Transverse colon (tissue), 4 donors: ENCODE results near the gene HOXA6. TPM values are rescaled to one million over a fixed set of nuclear protein-coding genes. Genes with fewer than 3 reads are reported as not detected.

ENCODE experiments used
- DNase-seq: peaks from one replicate; pipeline ENCODE4 v3.0.0-alpha.2; 2019
- H3K27ac ChIP-seq, 4 donors: fragments of 200-600 bp; sonication (generic); 2 replicates each; pipeline ENCODE4 v1.5.1; 2016 to 2018; ENCODE audit warnings: inconsistent platforms in 4 of 4
- H3K27me3 ChIP-seq: fragments of 200-600 bp; sonication (generic); 2 replicates; pipeline ENCODE4 v1.5.1; 2017; ENCODE audit warnings: inconsistent platforms
- H3K36me3 ChIP-seq, 4 donors: fragments of 200-600 bp; sonication (generic); 2 replicates each; pipeline ENCODE4 v1.5.1; 2017 to 2019; ENCODE audit warnings: inconsistent platforms in 4 of 4
- H3K4me1 ChIP-seq, 4 donors: fragments of 200-600 bp; sonication (generic); 2 replicates each; pipeline ENCODE4 v1.5.1; 2017 to 2020; ENCODE audit warnings: inconsistent platforms in 4 of 4
- H3K4me3 ChIP-seq, 4 donors: fragments of 200-600 bp; sonication (generic); 1 replicate in 1 of 4; 2 replicates in 3 of 4; pipeline versions ENCODE4 v1.5.1 to v1.6.1; 2017 to 2019; ENCODE audit warnings: inconsistent platforms in 4 of 4
- H3K9me3 ChIP-seq, 2 donors: fragments of 200-600 bp; sonication (generic); 2 replicates each; pipeline ENCODE4 v1.5.1; 2017 to 2019; ENCODE audit warnings: inconsistent platforms in 2 of 2
- EP300 ChIP-seq: sonication (generic); formaldehyde crosslinking; IDR thresholded peaks from one replicate; pipeline ENCODE4 v1.6.1; 2017; ENCODE audit warnings: antibody characterized with exemption, low read depth
- POLR2A ChIP-seq: fragments of 450-650 bp; IDR thresholded peaks from one replicate; pipeline ENCODE4 v1.6.1; 2016; ENCODE audit warnings: antibody characterized with exemption, mild to moderate bottlenecking, moderate library complexity
- POLR2AphosphoS5 ChIP-seq, 3 donors: sonication (generic); formaldehyde crosslinking; IDR thresholded peaks; one replicate each; pipeline ENCODE4 v1.6.1; 2016; ENCODE audit warnings: antibody characterized with exemption in 3 of 3
- WGBS, 2 donors: methylation state at CpG; one replicate each; pipeline ENCODE4 v1.1.5; 2018; ENCODE audit warnings: low coverage in 1 of 2; 5-methylcytosine and 5-hydroxymethylcytosine counted together
- in situ Hi-C, 4 donors: fragments of 200-750 bp; cut with MboI; loops; one replicate each; pipeline versions ENCODE4 v1.15.0 to v1.15.1; 2017; ENCODE audit warnings: low sequenced_read_pairs in 3 of 4, low pct_ligation_motif_present in 1 of 4, low pct_unique_long_range_greater_than_20kb in 1 of 4
- intact Hi-C: fragments of 100-400 bp; cut with DNase I; formaldehyde crosslinking; loops from one replicate; pipeline ENCODE4 v1.15.1; 2023; ENCODE audit warnings: low total_unique reads
- total RNA-seq, 4 donors: library from RNA; depleted of rRNA; stranded (reverse); fragments of >200 nt; gene quantifications; one replicate each; pipeline ENCODE4 v1.1.0, GENCODE V29; 2016
- TF ChIP-seq, protein P1 (sequence below), 5 experiments: fragments of 200-600 bp in 3 of 5; fragments of 450-650 bp in 2 of 5; sonication (generic) in 3 of 5; IDR thresholded peaks; 1 replicate in 2 of 5; 2 replicates in 3 of 5; pipeline ENCODE4 v1.5.1; 2016 to 2017; ENCODE audit warnings: antibody characterized with exemption in 5 of 5, inconsistent platforms in 3 of 5, mild to moderate bottlenecking in 2 of 5, moderate library complexity in 1 of 5

Gene HOXA6
- total RNA-seq, 4 donors from 2014 or later: 12.9 to 27.8 (median 17.3) TPM

DNA sequence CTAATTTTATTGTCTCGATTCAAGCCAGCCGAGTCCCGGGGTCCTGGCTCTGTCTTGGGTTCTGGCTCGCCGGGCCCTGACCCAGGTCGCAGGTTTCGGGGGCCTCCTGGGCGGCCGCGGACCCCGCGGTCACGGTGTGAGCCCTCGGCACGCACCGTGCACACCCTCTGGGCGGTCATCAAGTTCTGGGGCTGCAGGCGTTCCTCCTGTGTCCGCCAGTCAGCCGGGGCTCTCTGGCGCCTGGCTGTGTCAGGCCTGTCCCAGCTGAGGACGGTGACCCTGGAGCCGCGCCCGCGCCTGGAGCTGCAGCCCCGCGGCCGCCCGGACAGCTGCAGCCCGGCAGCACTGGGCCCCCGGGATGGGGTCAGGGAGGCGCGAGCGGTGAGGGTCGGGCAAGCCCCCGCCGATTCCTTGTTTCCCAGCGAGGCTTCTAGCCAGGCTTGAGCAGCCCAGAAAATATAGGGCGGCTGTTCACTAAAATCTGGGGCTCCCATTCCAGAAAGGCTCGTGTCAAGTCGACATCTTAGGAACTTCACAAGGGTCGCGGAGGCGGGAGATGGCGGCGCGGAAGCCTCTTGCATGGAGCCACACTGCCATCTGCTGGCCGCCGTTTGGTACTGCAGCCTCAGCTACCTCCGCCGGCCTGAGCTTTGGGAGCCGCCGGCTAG lies 13.1 kb upstream of the HOXA6 start:
- Histone ChIP-seq H3K9me3 (no peaks in the 10 kb centered on the region), H3K4me3 (peak overlapping the region; percentile 30 to 62 (median 48)), H3K4me1 (peaks cover 4 to 41% (median 19%) of the 10 kb centered on the region in 4 donors), H3K27ac (peak overlapping the region; percentile 95 to 99 (median 98)), H3K27me3 (peaks cover 18% of the 10 kb centered on the region), H3K36me3 (no peaks in the 10 kb centered on the region)
- intact Hi-C loops (loop anchor here (2.0 to 10.0 kb wide), 2 partner anchors 792 to 1306 kb away; no protein-coding TSS in a partner anchor), in situ Hi-C loops (loop anchor here in 3 of 4 donors (25.0 kb wide), 3 partner anchors 798 to 1298 kb away; no protein-coding TSS in a partner anchor)
- WGBS, 2 donors: 1% methylated on average over 39 of the region's 54 CpGs; no CpG with 5 or more reads in 1 of the 2 donors
- DNase-seq: peak; percentile 94
- TF ChIP-seq POLR2A (peak; percentile 27), POLR2AphosphoS5 (IDR thresholded peaks at IDR 0.05) (no peak)
- TF ChIP-seq, protein P1, sequence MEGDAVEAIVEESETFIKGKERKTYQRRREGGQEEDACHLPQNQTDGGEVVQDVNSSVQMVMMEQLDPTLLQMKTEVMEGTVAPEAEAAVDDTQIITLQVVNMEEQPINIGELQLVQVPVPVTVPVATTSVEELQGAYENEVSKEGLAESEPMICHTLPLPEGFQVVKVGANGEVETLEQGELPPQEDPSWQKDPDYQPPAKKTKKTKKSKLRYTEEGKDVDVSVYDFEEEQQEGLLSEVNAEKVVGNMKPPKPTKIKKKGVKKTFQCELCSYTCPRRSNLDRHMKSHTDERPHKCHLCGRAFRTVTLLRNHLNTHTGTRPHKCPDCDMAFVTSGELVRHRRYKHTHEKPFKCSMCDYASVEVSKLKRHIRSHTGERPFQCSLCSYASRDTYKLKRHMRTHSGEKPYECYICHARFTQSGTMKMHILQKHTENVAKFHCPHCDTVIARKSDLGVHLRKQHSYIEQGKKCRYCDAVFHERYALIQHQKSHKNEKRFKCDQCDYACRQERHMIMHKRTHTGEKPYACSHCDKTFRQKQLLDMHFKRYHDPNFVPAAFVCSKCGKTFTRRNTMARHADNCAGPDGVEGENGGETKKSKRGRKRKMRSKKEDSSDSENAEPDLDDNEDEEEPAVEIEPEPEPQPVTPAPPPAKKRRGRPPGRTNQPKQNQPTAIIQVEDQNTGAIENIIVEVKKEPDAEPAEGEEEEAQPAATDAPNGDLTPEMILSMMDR (IDR thresholded peaks at IDR 0.05): peak; percentile 100

DNA sequence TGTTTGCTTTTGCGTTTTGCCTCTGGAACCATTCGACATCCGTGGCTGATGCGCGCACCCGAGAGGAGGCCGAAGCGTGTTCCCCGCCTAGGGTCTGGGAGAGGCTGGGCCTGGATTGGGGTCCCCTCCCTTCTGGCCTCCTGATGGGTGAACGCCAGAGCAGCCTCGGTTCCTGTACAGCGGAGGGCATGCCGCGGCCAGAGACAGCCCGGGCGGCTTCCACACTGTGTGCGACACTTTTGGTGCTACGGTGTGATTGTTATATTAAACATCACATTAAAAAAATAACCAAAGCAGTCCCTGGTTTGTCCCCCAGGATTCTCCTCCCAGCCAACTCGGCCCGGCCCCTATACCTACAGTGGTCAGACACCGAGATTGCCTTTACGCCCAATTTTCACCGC lies 12.6 kb upstream of the HOXA6 start:
- DNase-seq: peak; percentile 37
- H3K27ac ChIP-seq: peak overlapping the region; percentile 95 to 99 (median 98)
- H3K4me1 ChIP-seq: peaks cover 5 to 46% (median 24%) of the 10 kb centered on the region in 4 donors
- in situ Hi-C loops: loop anchor here in 3 of 4 donors (25.0 kb wide), 3 partner anchors 798 to 1298 kb away; no protein-coding TSS in a partner anchor
- intact Hi-C loops: loop anchor here (2.0 to 10.0 kb wide), 2 partner anchors 791 to 1305 kb away; no protein-coding TSS in a partner anchor
- 20 to 39% methylated on average over 1 to 23 of the region's 23 CpGs for WGBS, 2 donors
- peaks cover 24% of the 10 kb centered on the region for H3K27me3 ChIP-seq
- H3K36me3 ChIP-seq: no peaks in the 10 kb centered on the region
- no peak for TF ChIP-seq POLR2A
- TF ChIP-seq, protein P1 (IDR thresholded peaks at IDR 0.05): no peak
- no peak for TF ChIP-seq EP300
- no peak for TF ChIP-seq POLR2AphosphoS5 (IDR thresholded peaks at IDR 0.05)
- H3K4me3 ChIP-seq: peak overlapping the region in 3 of 4 donors; percentile 38 to 62 (median 58)
- H3K9me3 ChIP-seq: no peaks in the 10 kb centered on the region

DNA sequence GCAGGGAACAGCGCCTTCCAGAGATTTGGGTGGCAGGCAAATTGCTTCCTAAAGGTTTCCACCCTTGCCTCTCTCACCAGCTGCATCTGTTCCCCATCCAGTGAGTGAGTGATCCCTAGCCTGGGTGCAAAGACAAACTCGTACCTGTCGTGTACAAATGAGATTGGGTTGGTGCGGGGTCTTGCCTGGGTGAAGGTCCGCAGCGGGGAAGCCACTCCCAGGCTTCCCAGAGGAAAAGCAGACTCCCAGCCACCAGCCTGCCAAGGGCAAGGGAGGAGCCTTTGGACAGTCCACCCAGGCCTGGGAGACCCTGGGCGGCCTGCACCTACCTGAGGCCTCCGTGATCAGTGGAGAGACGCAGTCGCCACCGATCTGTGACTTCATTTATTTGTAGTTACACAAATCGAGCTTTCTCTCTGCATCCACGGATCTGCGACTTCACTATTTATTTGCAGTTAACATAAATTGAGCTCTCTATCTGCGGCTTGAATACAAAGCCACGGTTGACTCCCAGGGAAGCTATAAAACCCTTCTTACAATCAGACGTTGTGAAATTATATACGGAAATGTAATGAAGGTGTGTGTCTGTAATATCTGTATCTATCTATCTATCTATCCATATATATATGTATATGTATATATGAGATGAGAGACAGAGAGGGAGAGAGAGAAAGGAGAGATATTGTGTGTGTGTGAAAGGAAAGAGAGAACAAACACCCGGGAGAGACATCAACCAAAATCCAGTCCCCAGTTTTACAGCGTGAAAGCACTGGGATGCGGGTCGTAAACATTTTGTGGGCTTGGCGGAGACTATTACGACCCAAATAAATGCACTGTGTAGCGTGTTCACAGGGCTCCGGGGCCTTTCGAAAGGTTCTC lies 11.9 kb upstream of the HOXA6 start:
- peak in 1 of 3 donors; percentile 7 for TF ChIP-seq POLR2AphosphoS5 (IDR thresholded peaks at IDR 0.05)
- no peak for TF ChIP-seq POLR2A
- no peak for TF ChIP-seq EP300
- 42 to 51% methylated on average over 15 to 27 of the region's 27 CpGs for WGBS, 2 donors
- in situ Hi-C loops (loop anchor here in 3 of 4 donors (5.0 to 25.0 kb wide), 5 partner anchors 787 to 1297 kb away; no protein-coding TSS in a partner anchor), intact Hi-C loops (loop anchor here (2.0 to 10.0 kb wide), 2 partner anchors 791 to 1305 kb away; no protein-coding TSS in a partner anchor)
- peak overlapping the region; percentile 95 to 99 (median 98) for H3K27ac ChIP-seq
- peaks cover 10 to 52% (median 30%) of the 10 kb centered on the region in 4 donors for H3K4me1 ChIP-seq
- peaks cover 30% of the 10 kb centered on the region for H3K27me3 ChIP-seq
- H3K9me3 ChIP-seq: no peaks in the 10 kb centered on the region
- H3K4me3 ChIP-seq: peak overlapping the region in 3 of 4 donors; percentile 38 to 62 (median 58)
- H3K36me3 ChIP-seq: no peaks in the 10 kb centered on the region
- peak; percentile 19 for DNase-seq

DNA sequence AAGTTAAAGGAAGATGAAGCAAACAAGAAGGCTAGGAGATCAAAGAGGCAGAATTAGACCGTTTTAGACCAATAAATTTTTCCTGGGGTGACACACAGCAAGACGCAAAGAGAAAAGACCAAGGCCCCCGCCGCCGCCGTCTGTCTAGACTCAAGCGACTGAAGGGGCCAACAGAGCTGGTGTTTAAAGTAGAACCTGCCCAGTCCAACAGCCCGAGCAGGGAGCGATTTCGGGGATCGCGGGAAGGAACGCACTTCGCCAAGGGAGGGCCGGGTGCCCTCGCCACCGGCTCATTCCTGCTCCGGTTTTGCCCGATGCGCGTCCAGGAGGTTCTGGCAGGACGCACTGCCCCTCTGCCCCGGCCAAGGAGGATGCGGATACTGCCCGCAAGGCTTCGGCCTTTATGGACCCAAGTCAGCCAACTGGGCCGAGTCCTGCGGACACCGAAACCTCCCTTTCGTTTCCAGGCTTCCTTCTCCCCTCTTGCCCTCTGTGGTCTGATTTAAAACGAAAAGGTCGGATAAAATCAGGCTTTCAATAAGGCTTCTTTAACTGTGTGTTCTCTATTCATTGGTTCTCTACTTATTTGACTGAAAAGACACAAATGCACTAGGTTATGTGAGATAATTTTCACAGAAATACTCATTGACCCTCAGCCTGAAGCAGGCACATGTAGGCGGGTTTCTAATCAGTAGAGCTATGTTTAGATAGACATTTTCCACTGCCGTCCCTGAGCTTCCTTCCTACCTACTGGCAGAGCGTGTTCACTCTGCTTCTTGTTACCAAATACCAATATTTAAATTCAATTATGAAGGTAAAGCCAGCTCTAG lies 11.1 kb upstream of the HOXA6 start:
- Histone ChIP-seq H3K27me3 (peaks cover 37% of the 10 kb centered on the region), H3K27ac (peak overlapping the region; percentile 95 to 99 (median 98)), H3K36me3 (no peaks in the 10 kb centered on the region), H3K4me1 (peaks cover 16 to 61% (median 38%) of the 10 kb centered on the region in 4 donors), H3K4me3 (peak overlapping the region in 3 of 4 donors; percentile 52 to 60 (median 58)), H3K9me3 (no peaks in the 10 kb centered on the region)
- TF ChIP-seq POLR2A (no peak), POLR2AphosphoS5 (IDR thresholded peaks at IDR 0.05) (peak in 1 of 3 donors; percentile 16)
- intact Hi-C loops: no loop called here
- peak; percentile 33 for DNase-seq
- WGBS, 2 donors: 23 to 44% methylated on average over 21 to 34 of the region's 35 CpGs
- in situ Hi-C loops: loop anchor here in 3 of 4 donors (5.0 to 25.0 kb wide), 5 partner anchors 786 to 1296 kb away; no protein-coding TSS in a partner anchor
